Measurements from ENCODE around the gene NT5C2. TPM values are rescaled to one million over a fixed set of nuclear protein-coding genes. Genes with fewer than 3 reads are reported as not detected.

The NT5C2 gene
- total and polyA plus RNA-seq, 2 donors (not counting 3 experiments of a cell fraction or from before 2014, with no cell fraction given), result 47.2 to 69.9 TPM

DNA sequence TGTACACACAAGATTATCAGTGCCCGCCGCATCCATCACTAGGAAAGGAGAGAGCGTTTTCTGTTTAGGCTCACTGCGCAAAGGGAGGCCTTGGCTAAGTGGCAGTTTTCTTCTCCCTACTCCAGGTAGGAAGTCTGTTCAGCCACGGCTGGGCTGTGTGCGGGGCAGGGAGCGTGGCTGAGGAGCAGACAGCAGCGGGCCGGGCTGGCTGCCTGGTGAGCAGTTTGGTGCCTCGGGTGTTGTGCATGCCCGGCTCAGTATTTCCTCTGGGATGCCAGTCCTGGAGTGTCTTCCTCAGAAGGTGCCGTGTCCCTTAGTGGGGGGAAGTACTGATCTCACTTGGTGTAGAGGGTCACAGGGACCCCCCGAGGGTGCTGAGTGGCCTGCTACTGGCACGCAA is 114.4 kb downstream of the NT5C2 start:
- Histone ChIP-seq H3K9ac (replicated peaks; ENCODE audit: extremely low read depth, insufficient read depth, low read length) (no peak overlapping the region), H3K9me3 (replicated peaks; ENCODE audit: control insufficient read depth, insufficient read depth, low read length) (no peaks in the 10 kb centered on the region), H3K36me3 (ENCODE audit: control insufficient read depth in 2 of 2, extremely low read depth in 1 of 2, insufficient read depth in 2 of 2, low read length in 2 of 2) (peaks cover 0 to 3% of the 10 kb centered on the region in 2 experiments), H3K4me2 (ENCODE audit: insufficient read depth, low read length) (no peak overlapping the region), H4K20me1 (replicated peaks; ENCODE audit: control insufficient read depth, extremely low read depth, insufficient read depth, low read length) (no peaks in the 10 kb centered on the region), H3K27ac (ENCODE audit: insufficient read depth, low read depth, low read length) (no peak overlapping the region), H3K79me2 (ENCODE audit: control insufficient read depth, insufficient read depth, low read length) (no peaks in the 10 kb centered on the region), H2AFZ (ENCODE audit: low read depth, low read length) (no peak overlapping the region), H3K27me3 (ENCODE audit: control insufficient read depth in 2 of 2, insufficient read depth in 2 of 2, low read length in 2 of 2) (no peaks in the 10 kb centered on the region), H3K4me3 (replicated peaks in 1 of 3; ENCODE audit: insufficient read depth in 1 of 3, low read depth in 1 of 3, low read length in 3 of 3) (no peak overlapping the region), H3K9me1 (replicated peaks; ENCODE audit: control insufficient read depth, extremely low read depth, insufficient read depth, low read length) (no peaks in the 10 kb centered on the region), H3K4me1 (ENCODE audit: control insufficient read depth, extremely low read depth, insufficient read depth, low read length) (no peaks in the 10 kb centered on the region)
- ChIA-PET POLR2A (no interaction called here), CTCF (interaction anchor here (1.6 to 2.5 kb wide), 2 partner anchors 161 to 166 kb away, joined by 5 to 15 read pairs; partner anchors contain the start of gene CNNM2)
- intact Hi-C loops (cut with micrococcal nuclease) (no loop called here), dilution Hi-C loops (cut with MboI; ENCODE audit: extremely low pct_ligation_motif_present, low sequenced_read_pairs) (no loop called here)
- BruUV-seq (replicated peaks), result no TSS peak
- TF ChIP-seq FOS (IDR thresholded peaks at IDR 0.05; ENCODE audit: borderline replicate concordance, insufficient read depth, low read length), result no peak
- TF ChIP-seq, protein P1, sequence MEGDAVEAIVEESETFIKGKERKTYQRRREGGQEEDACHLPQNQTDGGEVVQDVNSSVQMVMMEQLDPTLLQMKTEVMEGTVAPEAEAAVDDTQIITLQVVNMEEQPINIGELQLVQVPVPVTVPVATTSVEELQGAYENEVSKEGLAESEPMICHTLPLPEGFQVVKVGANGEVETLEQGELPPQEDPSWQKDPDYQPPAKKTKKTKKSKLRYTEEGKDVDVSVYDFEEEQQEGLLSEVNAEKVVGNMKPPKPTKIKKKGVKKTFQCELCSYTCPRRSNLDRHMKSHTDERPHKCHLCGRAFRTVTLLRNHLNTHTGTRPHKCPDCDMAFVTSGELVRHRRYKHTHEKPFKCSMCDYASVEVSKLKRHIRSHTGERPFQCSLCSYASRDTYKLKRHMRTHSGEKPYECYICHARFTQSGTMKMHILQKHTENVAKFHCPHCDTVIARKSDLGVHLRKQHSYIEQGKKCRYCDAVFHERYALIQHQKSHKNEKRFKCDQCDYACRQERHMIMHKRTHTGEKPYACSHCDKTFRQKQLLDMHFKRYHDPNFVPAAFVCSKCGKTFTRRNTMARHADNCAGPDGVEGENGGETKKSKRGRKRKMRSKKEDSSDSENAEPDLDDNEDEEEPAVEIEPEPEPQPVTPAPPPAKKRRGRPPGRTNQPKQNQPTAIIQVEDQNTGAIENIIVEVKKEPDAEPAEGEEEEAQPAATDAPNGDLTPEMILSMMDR (IDR thresholded peaks at IDR 0.05; ENCODE audit: extremely low read depth in 1 of 2, insufficient read depth in 1 of 2, low read depth in 1 of 2, low read length in 2 of 2), result no peak
- no peak for TF ChIP-seq GATA2 (IDR thresholded peaks at IDR 0.05; ENCODE audit: insufficient read depth, insufficient read length, low read depth, low read length)
- no peak for TF ChIP-seq POLR2A (IDR thresholded peaks at IDR 0.05; ENCODE audit: low read depth, low read length)
- TF ChIP-seq POLR2AphosphoS5 (IDR thresholded peaks at IDR 0.05; ENCODE audit: insufficient read depth, low read depth, low read length), result no peak
- TF ChIP-seq, protein P2, sequence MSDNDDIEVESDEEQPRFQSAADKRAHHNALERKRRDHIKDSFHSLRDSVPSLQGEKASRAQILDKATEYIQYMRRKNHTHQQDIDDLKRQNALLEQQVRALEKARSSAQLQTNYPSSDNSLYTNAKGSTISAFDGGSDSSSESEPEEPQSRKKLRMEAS (IDR thresholded peaks at IDR 0.05; ENCODE audit: insufficient read depth, insufficient read length), result no peak
- TF ChIP-seq MYC (IDR thresholded peaks at IDR 0.05; ENCODE audit: low read depth, low read length), result no peak
- no peak for TF ChIP-seq JUN (IDR thresholded peaks at IDR 0.05; ENCODE audit: borderline replicate concordance, insufficient read depth, insufficient read length, low read depth)
- no peak for TF ChIP-seq EZH2 (IDR thresholded peaks at IDR 0.05; ENCODE audit: borderline replicate concordance, low read depth, low read length, severe bottlenecking)
- FAIRE-seq (no peak), DNase-seq (ENCODE audit: low read depth, low spot score) (no peak)

Data from endothelial cell of umbilical vein (primary cell).